Loucy (cell line): ENCODE results near the gene LONP2.

Experiments
- H2AFZ ChIP-seq: fragments of 200-600 bp; sonication (generic); 2 replicates; pipeline ENCODE4 v1.6.0; 2016; ENCODE audit warnings: antibody characterized with exemption, mild to moderate bottlenecking, low read length, moderate library complexity
- H3F3A ChIP-seq: fragments of 200-600 bp; 2 replicates; pipeline ENCODE4 v1.6.0; 2016; ENCODE audit warnings: antibody characterized with exemption, low read depth, mild to moderate bottlenecking
- H3K27me3 ChIP-seq: fragments of 200-600 bp; sonication (generic); 2 replicates; pipeline ENCODE4 v1.6.1; 2014; ENCODE audit warnings: low read length, mild to moderate bottlenecking; ENCODE audit not compliant: insufficient read depth, poor library complexity, severe bottlenecking
- H3K36me3 ChIP-seq: fragments of 200-600 bp; sonication (generic); 2 replicates; pipeline ENCODE4 v1.6.1; 2016; ENCODE audit warnings: low read length; ENCODE audit not compliant: insufficient read depth
- H3K4me1 ChIP-seq: fragments of 200-600 bp; sonication (generic); 2 replicates; pipeline ENCODE4 v1.5.1; 2014; ENCODE audit warnings: low read length, mild to moderate bottlenecking; ENCODE audit not compliant: insufficient read depth, poor library complexity, severe bottlenecking
- H3K4me2 ChIP-seq: fragments of 200-600 bp; sonication (generic); 2 replicates; pipeline ENCODE4 v1.6.0; 2014; ENCODE audit warnings: antibody characterized with exemption, low read length, low read depth, mild to moderate bottlenecking; ENCODE audit not compliant: poor library complexity, severe bottlenecking
- H3K4me3 ChIP-seq: fragments of 200-600 bp; sonication (generic); 2 replicates; pipeline ENCODE4 v1.5.1; 2014; ENCODE audit warnings: low read length, mild to moderate bottlenecking, mixed read lengths; ENCODE audit not compliant: poor library complexity, severe bottlenecking
- H3K79me2 ChIP-seq: fragments of 200-600 bp; sonication (generic); 2 replicates; pipeline ENCODE4 v1.6.1; 2014; ENCODE audit warnings: low read length; ENCODE audit not compliant: insufficient read depth
- H3K9ac ChIP-seq: fragments of 200-600 bp; sonication (generic); 2 replicates; pipeline ENCODE4 v1.6.0; 2014; ENCODE audit warnings: mild to moderate bottlenecking, low read depth, low read length, moderate library complexity; ENCODE audit not compliant: poor library complexity, severe bottlenecking
- H3K9me2 ChIP-seq: fragments of 200-600 bp; sonication (generic); replicated peaks from 2 replicates; pipeline ENCODE4 v1.6.1; 2016; ENCODE audit warnings: low read depth, low read length, mixed read lengths
- H3K9me3 ChIP-seq: fragments of 200-600 bp; sonication (generic); 2 replicates; pipeline ENCODE4 v1.6.1; 2014; ENCODE audit warnings: mild to moderate bottlenecking, antibody characterized with exemption, low read length, low read depth; ENCODE audit not compliant: insufficient read depth
- H4K20me1 ChIP-seq: fragments of 200-600 bp; sonication (generic); 2 replicates; pipeline ENCODE4 v1.6.0; 2014; ENCODE audit warnings: antibody characterized with exemption, low read length, mild to moderate bottlenecking; ENCODE audit not compliant: insufficient read depth, poor library complexity, severe bottlenecking
- EZH2phosphoT487 ChIP-seq: fragments of 200-600 bp; IDR thresholded peaks from 2 replicates; pipeline ENCODE4 v1.6.1; 2018; ENCODE audit warnings: antibody characterized with exemption, mild to moderate bottlenecking, moderate library complexity, borderline replicate concordance
- TF ChIP-seq, protein P1 (sequence below): fragments of 200-600 bp; sonication (generic); conservative IDR thresholded peaks from 2 replicates; pipeline ENCODE4 v1.5.1; 2014; ENCODE audit warnings: mild to moderate bottlenecking, antibody characterized with exemption, low read length

The LONP2 gene

GRCh38 chr16:48354877-48355855 lies 111.1 kb downstream of the LONP2 start:
- Histone ChIP-seq H3K9me3 (no peaks in the 10 kb centered on the region), H3K79me2 (peaks cover 71% of the 10 kb centered on the region), H3K27me3 (no peaks in the 10 kb centered on the region)

DNA sequence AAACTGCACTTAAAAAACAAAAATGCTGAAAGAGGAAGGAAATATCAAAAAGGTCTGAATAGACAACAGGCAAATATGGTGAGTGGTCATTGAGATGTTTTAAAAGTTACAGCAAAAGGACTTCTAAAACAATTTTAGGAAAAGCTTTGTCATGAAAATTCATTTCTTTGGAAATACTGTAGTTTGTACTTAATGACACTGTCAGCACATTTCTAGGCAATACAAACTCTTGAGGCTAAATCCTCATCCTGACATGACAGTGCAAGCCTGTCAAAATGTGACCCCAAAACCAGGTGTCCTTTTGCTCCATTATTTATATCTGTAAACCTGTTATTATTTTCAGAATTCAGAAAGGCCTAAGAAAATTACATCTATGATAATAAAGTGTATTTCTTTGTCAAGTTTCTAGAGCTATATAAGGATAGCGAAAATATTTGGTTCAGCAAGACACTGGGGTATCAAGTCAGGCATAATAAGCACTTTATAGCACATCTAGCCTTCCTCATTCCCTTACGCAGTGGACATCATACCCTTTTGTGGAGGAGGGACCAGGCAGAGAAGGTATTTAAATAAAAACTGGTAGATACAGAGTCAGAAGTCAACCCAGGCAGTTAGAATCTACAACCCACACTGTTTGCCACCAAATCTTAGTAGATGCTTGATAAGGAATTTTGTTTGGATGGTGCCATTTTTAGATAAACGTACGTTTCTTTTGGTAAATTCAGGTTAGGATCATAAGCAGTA lies 112.7 kb downstream of the LONP2 start:
- H2AFZ ChIP-seq, result no peak overlapping the region
- no peaks in the 10 kb centered on the region for H3K9me3 ChIP-seq
- no peak for TF ChIP-seq EZH2phosphoT487
- TF ChIP-seq, protein P1, sequence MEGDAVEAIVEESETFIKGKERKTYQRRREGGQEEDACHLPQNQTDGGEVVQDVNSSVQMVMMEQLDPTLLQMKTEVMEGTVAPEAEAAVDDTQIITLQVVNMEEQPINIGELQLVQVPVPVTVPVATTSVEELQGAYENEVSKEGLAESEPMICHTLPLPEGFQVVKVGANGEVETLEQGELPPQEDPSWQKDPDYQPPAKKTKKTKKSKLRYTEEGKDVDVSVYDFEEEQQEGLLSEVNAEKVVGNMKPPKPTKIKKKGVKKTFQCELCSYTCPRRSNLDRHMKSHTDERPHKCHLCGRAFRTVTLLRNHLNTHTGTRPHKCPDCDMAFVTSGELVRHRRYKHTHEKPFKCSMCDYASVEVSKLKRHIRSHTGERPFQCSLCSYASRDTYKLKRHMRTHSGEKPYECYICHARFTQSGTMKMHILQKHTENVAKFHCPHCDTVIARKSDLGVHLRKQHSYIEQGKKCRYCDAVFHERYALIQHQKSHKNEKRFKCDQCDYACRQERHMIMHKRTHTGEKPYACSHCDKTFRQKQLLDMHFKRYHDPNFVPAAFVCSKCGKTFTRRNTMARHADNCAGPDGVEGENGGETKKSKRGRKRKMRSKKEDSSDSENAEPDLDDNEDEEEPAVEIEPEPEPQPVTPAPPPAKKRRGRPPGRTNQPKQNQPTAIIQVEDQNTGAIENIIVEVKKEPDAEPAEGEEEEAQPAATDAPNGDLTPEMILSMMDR, result no peak
- H3K79me2 ChIP-seq, result peaks cover 80% of the 10 kb centered on the region
- no peaks in the 10 kb centered on the region for H3K27me3 ChIP-seq
- no peaks in the 10 kb centered on the region for H3F3A ChIP-seq
- H3K4me3 ChIP-seq, result no peak overlapping the region
- H3K36me3 ChIP-seq, result peaks cover 46% of the 10 kb centered on the region; the same call in 1 of the 2 replicates
- no peaks in the 10 kb centered on the region for H3K9me2 ChIP-seq
- H3K9ac ChIP-seq, result no peak overlapping the region
- peaks cover 8% of the 10 kb centered on the region for H3K4me1 ChIP-seq
- no peak overlapping the region for H3K4me2 ChIP-seq
- peaks cover 57% of the 10 kb centered on the region for H4K20me1 ChIP-seq

More at GRCh38 chr16:48354877-48355855, 111.1 kb downstream of the LONP2 start:
- no peak overlapping the region for H3K4me3 ChIP-seq
- H4K20me1 ChIP-seq, result peaks cover 48% of the 10 kb centered on the region
- H3K36me3 ChIP-seq, result peaks cover 57% of the 10 kb centered on the region; the same call in 1 of the 2 replicates
- H3K4me1 ChIP-seq, result no peaks in the 10 kb centered on the region
- no peak overlapping the region for H2AFZ ChIP-seq
- H3K9ac ChIP-seq, result no peak overlapping the region
- no peak overlapping the region for H3K4me2 ChIP-seq
- no peaks in the 10 kb centered on the region for H3K9me2 ChIP-seq
- TF ChIP-seq EZH2phosphoT487, result no peak
- TF ChIP-seq, protein P1, result no peak
- no peaks in the 10 kb centered on the region for H3F3A ChIP-seq

DNA sequence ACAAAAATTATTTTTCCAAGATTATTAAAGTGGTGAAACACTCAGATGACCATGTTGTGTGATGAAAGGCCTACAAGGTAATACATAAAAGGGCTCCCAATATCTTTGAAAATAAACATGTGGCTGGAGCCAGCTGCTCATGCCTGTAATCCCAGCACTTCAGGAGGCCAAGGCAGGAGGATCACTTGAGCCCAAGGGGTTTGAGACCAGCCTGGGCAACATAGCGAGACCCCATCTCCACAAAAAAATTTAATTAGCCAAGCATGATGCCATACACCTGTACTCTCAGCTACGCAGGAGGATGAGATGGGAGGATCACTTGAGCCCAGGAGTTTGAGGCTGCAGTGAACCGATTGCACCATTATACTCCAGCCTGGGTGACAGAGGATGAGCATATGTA lies 114.3 kb downstream of the LONP2 start:
- TF ChIP-seq EZH2phosphoT487, result no peak
- TF ChIP-seq, protein P1, result no peak
- H3K36me3 ChIP-seq, result peaks cover 38% of the 10 kb centered on the region; the same call in 1 of the 2 replicates
- H3K4me2 ChIP-seq, result no peak overlapping the region

More for the DNA sequence above, 114.3 kb downstream of the LONP2 start:
- peaks cover 88% of the 10 kb centered on the region for H3K79me2 ChIP-seq
- no peaks in the 10 kb centered on the region for H3K27me3 ChIP-seq
- no peak overlapping the region for H2AFZ ChIP-seq
- no peak overlapping the region for H3K4me3 ChIP-seq
- H4K20me1 ChIP-seq, result peaks cover 68% of the 10 kb centered on the region
- no peaks in the 10 kb centered on the region for H3F3A ChIP-seq
- H3K4me1 ChIP-seq, result peaks cover 8% of the 10 kb centered on the region
- H3K9me2 ChIP-seq, result no peaks in the 10 kb centered on the region
- H3K9ac ChIP-seq, result no peak overlapping the region
- no peaks in the 10 kb centered on the region for H3K9me3 ChIP-seq
